ENCODE data around the gene TTC39C.

DNA sequence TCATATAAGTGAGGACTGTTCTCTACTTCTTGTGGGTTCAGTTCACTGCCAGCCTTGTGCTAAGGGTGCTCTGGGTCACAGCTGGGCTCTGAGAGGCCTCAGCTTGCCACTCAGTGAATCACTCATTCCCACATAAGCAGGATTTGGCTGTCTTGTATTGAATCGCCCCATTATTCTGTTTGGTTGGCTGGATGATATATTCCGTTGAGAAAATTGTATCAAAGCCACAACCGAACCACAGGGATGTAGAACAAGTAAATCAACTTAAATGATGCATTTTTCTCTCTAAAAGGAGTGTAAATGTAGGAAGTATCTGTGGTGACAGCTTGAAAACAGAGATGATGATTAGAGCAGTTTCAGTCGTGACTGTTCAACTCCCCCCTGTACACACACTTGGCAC is 39.6 kb downstream of the TTC39C start:
- TF ChIP-seq, protein P1, sequence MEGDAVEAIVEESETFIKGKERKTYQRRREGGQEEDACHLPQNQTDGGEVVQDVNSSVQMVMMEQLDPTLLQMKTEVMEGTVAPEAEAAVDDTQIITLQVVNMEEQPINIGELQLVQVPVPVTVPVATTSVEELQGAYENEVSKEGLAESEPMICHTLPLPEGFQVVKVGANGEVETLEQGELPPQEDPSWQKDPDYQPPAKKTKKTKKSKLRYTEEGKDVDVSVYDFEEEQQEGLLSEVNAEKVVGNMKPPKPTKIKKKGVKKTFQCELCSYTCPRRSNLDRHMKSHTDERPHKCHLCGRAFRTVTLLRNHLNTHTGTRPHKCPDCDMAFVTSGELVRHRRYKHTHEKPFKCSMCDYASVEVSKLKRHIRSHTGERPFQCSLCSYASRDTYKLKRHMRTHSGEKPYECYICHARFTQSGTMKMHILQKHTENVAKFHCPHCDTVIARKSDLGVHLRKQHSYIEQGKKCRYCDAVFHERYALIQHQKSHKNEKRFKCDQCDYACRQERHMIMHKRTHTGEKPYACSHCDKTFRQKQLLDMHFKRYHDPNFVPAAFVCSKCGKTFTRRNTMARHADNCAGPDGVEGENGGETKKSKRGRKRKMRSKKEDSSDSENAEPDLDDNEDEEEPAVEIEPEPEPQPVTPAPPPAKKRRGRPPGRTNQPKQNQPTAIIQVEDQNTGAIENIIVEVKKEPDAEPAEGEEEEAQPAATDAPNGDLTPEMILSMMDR (conservative IDR thresholded peaks at IDR 0.05; ENCODE audit: low read depth, low read length): no peak
- TF ChIP-seq EZH2 (IDR thresholded peaks at IDR 0.05; ENCODE audit: low read length, unreplicated experiment): no peak

All from PC-3 (cell line).